C4-2B (cell line): ENCODE data around the gene RAB17.

Experiments used
- ZFX ChIP-seq: fragments of 450-650 bp; IDR thresholded peaks from 2 replicates; pipeline ENCODE4 v1.6.1; 2017
- TF ChIP-seq, protein P1 (sequence below): fragments of 450-650 bp; conservative IDR thresholded peaks from 2 replicates; pipeline ENCODE4 v1.5.1; 2017; ENCODE audit warnings: mild to moderate bottlenecking

DNA sequence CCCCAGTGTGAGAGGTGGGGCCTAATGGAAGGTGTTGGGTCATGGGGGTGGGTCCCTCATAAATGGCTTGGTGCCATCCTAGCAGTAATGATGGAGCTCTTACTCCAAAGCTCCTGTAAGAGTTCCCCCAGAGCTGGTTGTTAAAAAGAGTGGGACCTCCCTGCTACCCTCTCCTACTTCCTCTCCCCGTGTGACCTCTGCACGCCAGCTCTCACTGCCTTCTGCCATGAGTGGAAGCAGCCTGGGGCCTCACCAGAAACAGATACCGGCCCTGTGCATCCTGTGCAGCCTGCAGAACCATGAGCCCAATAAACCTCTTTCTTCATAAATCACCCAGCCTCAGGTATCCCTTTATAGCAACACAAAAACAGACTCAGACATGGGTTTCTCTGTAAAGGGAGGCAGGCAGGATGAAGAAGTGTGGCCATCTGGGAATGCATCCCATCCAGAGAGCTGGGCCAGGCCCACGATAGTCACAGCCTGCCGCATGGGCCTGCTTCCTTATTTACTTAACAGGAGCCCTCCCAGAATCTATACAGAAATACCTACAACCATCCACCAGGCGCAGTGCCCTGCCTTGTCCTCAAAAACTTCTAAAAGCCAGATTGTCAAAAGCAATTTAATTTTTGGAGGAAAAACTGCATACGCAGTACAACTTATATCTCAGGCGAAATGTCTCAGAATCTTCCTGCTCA is 16.7 kb downstream of the RAB17 start:
- TF ChIP-seq, protein P1, sequence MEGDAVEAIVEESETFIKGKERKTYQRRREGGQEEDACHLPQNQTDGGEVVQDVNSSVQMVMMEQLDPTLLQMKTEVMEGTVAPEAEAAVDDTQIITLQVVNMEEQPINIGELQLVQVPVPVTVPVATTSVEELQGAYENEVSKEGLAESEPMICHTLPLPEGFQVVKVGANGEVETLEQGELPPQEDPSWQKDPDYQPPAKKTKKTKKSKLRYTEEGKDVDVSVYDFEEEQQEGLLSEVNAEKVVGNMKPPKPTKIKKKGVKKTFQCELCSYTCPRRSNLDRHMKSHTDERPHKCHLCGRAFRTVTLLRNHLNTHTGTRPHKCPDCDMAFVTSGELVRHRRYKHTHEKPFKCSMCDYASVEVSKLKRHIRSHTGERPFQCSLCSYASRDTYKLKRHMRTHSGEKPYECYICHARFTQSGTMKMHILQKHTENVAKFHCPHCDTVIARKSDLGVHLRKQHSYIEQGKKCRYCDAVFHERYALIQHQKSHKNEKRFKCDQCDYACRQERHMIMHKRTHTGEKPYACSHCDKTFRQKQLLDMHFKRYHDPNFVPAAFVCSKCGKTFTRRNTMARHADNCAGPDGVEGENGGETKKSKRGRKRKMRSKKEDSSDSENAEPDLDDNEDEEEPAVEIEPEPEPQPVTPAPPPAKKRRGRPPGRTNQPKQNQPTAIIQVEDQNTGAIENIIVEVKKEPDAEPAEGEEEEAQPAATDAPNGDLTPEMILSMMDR: no peak
- no peak for TF ChIP-seq ZFX
